NAMALWA (cell line): Measurements from ENCODE around the gene PCMTD2.
"Not testable (repeated sequence)": the region's sequence is repeated elsewhere in the genome, so short reads cannot be mapped to it uniquely, and the experiment has no call there.

Experiments used
- DNase-seq: peaks from one replicate; pipeline ENCODE4 v3.0.0-alpha.2; 2015; ENCODE audit warnings: low spot score

The PCMTD2 gene

GRCh38 chr20:64287264-64287590 lies 31.7 kb downstream of the PCMTD2 start:
- DNase-seq, result not testable (repeated sequence)

GRCh38 chr20:64292167-64292566 lies 36.6 kb downstream of the PCMTD2 start:
- DNase-seq, result not testable (repeated sequence)

GRCh38 chr20:64303086-64303485 lies 47.5 kb downstream of the PCMTD2 start:
- DNase-seq, result not testable (repeated sequence)

GRCh38 chr20:64313761-64314160 lies 58.2 kb downstream of the PCMTD2 start:
- DNase-seq, result not testable (repeated sequence)

- DNase-seq, result not testable (repeated sequence)
These were observed 59.8 kb downstream of the PCMTD2 start for GRCh38 chr20:64315381-64315780.

GRCh38 chr20:64315884-64316283 lies 60.3 kb downstream of the PCMTD2 start:
- not testable (repeated sequence) for DNase-seq

GRCh38 chr20:64316415-64317083 lies 61.0 kb downstream of the PCMTD2 start:
- not testable (repeated sequence) for DNase-seq

GRCh38 chr20:64317331-64317730 lies 61.8 kb downstream of the PCMTD2 start:
- not testable (repeated sequence) for DNase-seq

- not testable (repeated sequence) for DNase-seq
These were observed 62.5 kb downstream of the PCMTD2 start for GRCh38 chr20:64318056-64318455.

GRCh38 chr20:64322031-64322789 lies 66.7 kb downstream of the PCMTD2 start:
- DNase-seq, result not testable (repeated sequence)
